Nephron (organoid): ENCODE data around the gene RALGPS1.
A peak's percentile ranks its signal among the peaks of the same experiment; 100 is the strongest.

Source experiments
- H3K27ac Mint-ChIP-seq, 3 experiments: 2 replicates each; pipeline ENCODE4 v1.8.0; 2020; ENCODE audit warnings: mixed read lengths in 3 of 3, mild to moderate bottlenecking in 2 of 3, moderate library complexity in 1 of 3
- H3K27me3 Mint-ChIP-seq: 2 replicates; pipeline ENCODE4 v1.8.0; 2021; ENCODE audit warnings: low read depth, mild to moderate bottlenecking, moderate library complexity, mixed read lengths
- H3K36me3 Mint-ChIP-seq: 2 replicates; pipeline ENCODE4 v1.8.0; 2020; ENCODE audit warnings: low read depth, mixed read lengths
- H3K4me1 Mint-ChIP-seq: 2 replicates; pipeline ENCODE4 v1.8.0; 2020; ENCODE audit warnings: mixed read lengths
- H3K4me3 Mint-ChIP-seq, 3 experiments: 2 replicates each; pipeline ENCODE4 v1.8.0; 2020; ENCODE audit warnings: mild to moderate bottlenecking in 3 of 3, mixed read lengths in 3 of 3, moderate library complexity in 2 of 3
- H3K9me3 Mint-ChIP-seq: 2 replicates; pipeline ENCODE4 v1.8.0; 2020; ENCODE audit warnings: mixed read lengths
- TF ChIP-seq, protein P1 (sequence below), 3 experiments: fragments of 200-600 bp; sonication (generic); IDR thresholded peaks; one replicate each; pipeline ENCODE4 v1.5.0; 2021; ENCODE audit warnings: antibody characterized with exemption in 3 of 3; ENCODE audit not compliant: unreplicated experiment in 3 of 3

RALGPS1 gene

DNA sequence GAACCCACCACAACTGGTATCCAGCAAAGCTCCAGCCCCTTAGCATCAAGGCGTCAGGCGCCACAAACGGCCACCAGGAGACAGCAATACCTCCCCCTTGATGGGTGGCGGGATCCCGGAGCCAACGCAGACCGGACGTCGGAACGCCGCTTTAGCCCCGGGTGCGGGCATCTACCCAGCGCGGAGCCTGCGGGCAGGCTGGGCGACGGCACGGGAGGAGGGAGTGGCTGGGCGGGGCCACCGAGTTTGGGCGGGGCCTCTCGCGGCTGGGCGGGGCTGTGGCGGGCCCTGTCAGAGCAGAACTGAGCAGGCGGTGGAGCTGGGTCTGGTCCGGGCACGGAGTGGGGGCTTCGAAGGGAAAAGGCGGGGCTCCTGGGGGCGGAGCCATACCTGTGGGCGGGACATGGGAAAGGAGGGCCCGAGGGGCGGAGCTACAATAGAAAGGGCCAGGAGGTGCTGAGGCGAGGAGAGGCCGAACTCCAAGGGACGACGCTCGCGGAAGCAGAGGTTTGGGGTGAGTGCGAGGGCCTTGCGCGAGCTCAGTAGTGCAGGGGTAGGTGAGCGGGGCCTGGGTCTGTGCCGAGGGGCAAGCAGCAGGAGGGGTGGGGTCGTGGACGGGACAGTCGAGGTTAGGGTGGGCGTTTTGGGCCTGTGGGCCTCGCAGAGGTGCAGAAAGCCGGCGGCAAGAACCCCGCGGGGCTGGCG lies 309.7 kb downstream of the RALGPS1 start:
- Mint-ChIP-seq H3K9me3 (no peaks in the 10 kb centered on the region), H3K27me3 (peaks cover 33% of the 10 kb centered on the region), H3K36me3 (peaks cover 3% of the 10 kb centered on the region), H3K4me3 (peak overlapping the region; percentile 90 to 92 (median 91)), H3K27ac (peak overlapping the region; percentile 83 to 95 (median 89)), H3K4me1 (peaks cover 20% of the 10 kb centered on the region)
- TF ChIP-seq, protein P1, sequence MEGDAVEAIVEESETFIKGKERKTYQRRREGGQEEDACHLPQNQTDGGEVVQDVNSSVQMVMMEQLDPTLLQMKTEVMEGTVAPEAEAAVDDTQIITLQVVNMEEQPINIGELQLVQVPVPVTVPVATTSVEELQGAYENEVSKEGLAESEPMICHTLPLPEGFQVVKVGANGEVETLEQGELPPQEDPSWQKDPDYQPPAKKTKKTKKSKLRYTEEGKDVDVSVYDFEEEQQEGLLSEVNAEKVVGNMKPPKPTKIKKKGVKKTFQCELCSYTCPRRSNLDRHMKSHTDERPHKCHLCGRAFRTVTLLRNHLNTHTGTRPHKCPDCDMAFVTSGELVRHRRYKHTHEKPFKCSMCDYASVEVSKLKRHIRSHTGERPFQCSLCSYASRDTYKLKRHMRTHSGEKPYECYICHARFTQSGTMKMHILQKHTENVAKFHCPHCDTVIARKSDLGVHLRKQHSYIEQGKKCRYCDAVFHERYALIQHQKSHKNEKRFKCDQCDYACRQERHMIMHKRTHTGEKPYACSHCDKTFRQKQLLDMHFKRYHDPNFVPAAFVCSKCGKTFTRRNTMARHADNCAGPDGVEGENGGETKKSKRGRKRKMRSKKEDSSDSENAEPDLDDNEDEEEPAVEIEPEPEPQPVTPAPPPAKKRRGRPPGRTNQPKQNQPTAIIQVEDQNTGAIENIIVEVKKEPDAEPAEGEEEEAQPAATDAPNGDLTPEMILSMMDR (IDR thresholded peaks at IDR 0.05; ENCODE audit: unreplicated experiment in 3 of 3), result peak in 1 of 3 experiments; percentile 16

- Mint-ChIP-seq H3K27me3 (peaks cover 31% of the 10 kb centered on the region), H3K4me1 (peaks cover 13% of the 10 kb centered on the region), H3K9me3 (no peaks in the 10 kb centered on the region), H3K36me3 (peaks cover 3% of the 10 kb centered on the region), H3K4me3 (peak overlapping the region; percentile 90 to 92 (median 91)), H3K27ac (peak overlapping the region in 2 of 3 experiments; percentile 83 to 95)
- TF ChIP-seq, protein P1 (IDR thresholded peaks at IDR 0.05; ENCODE audit: unreplicated experiment in 3 of 3), result no peak
Observed at GRCh38 chr9:127224883-127225739, 310.5 kb downstream of the RALGPS1 start.

DNA sequence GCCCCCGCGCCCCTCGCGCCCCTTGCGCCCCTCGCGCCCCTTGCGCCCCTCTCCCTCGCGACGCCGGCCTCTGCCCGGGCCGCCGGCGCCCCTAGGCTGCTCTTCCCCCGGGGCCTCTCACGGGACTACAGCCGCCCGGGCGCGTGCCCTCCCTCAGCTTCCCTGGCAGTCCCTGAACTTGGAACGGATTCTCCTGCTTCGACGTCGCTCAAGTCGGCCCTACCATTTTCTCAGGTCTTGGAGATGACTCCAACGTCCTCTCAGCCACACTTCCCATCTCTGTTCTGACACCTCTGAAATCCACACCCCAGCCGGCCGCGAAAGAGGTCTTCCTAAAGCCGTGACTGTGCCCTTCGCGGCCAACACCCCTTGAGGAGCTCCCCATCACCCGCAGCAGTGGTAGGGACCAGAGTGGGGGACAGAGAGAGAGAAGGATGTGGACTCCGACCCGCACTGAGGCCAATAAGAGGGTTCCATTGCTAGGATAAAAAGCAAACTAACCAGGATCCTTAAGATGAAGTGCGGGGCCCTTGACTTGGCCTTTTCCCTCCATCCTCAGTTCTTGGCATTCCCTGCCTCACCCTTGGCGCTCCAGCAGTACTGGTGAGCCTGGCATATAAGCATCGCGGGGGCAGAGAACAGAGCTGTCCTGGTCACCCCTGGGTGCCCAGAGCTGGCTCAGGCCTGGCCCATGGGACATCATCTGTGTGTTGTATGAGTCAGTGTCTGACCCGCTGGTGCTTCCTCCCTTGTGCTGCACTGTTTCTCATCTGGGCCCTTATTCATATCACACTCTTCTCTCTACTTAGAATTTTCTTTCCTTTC lies 311.4 kb downstream of the RALGPS1 start:
- Mint-ChIP-seq H3K27ac (peak overlapping the region in 2 of 3 experiments; percentile 1 to 6), H3K4me1 (peaks cover 13% of the 10 kb centered on the region), H3K36me3 (peaks cover 3% of the 10 kb centered on the region), H3K27me3 (peaks cover 31% of the 10 kb centered on the region), H3K4me3 (peak overlapping the region; percentile 76 to 84 (median 84)), H3K9me3 (no peaks in the 10 kb centered on the region)
- TF ChIP-seq, protein P1 (IDR thresholded peaks at IDR 0.05; ENCODE audit: unreplicated experiment in 3 of 3), result no peak

DNA sequence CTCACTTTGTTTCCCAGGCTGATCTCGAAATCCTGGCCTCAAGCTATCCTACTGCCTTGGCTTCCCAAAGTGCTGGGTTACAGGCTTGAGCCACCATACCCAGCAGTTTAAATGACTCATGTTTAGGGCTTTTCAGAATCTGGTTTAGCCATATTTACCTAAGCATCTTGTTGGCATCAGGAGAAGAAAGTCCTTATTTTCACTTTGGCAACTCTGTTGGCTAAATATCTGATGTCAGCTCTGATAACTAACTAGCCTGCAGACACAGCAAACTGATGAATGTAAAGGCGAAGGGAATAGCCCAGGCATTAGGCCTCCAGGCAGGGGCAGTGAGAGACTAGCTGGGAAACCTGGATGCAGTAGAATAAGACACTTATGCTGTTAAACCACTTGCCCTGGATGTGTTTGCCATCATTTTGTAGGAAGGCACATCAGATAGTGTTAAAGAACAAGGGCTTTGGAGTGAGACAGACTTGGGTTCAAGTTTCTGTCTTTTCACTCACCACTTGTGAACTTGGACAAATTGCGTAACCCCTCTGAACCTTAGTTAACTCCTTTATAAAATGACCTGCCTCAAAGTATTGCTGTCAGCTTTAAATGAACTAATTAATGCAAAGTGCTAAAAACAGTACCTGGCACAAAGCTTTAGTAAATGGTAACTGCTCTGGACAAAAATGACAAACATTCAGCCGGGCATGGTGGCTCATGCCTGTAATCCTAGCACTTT lies 315.3 kb downstream of the RALGPS1 start:
- peaks cover 3% of the 10 kb centered on the region for H3K36me3 Mint-ChIP-seq
- H3K27me3 Mint-ChIP-seq, result peaks cover 10% of the 10 kb centered on the region
- H3K4me3 Mint-ChIP-seq, result no peak overlapping the region
- H3K9me3 Mint-ChIP-seq, result no peaks in the 10 kb centered on the region
- H3K4me1 Mint-ChIP-seq, result peaks cover 24% of the 10 kb centered on the region
- TF ChIP-seq, protein P1 (IDR thresholded peaks at IDR 0.05; ENCODE audit: unreplicated experiment in 3 of 3), result no peak
- no peak overlapping the region for H3K27ac Mint-ChIP-seq

- Mint-ChIP-seq H3K4me3 (no peak overlapping the region), H3K9me3 (no peaks in the 10 kb centered on the region), H3K27ac (peak overlapping the region in 1 of 3 experiments; percentile 31), H3K36me3 (peaks cover 5% of the 10 kb centered on the region), H3K27me3 (peaks cover 3% of the 10 kb centered on the region), H3K4me1 (peaks cover 19% of the 10 kb centered on the region)
- TF ChIP-seq, protein P1 (IDR thresholded peaks at IDR 0.05; ENCODE audit: unreplicated experiment in 3 of 3), result no peak
Observed at GRCh38 chr9:127231666-127232065, 317.1 kb downstream of the RALGPS1 start.
